G401.6 (cell line): Measurements from ENCODE around the gene CTIF.

Experiments
- FAIRE-seq: peaks from 2 replicates; lab custom pipeline; 2012; peaks lifted over from hg19 to GRCh38; lab: Jason Lieb, UNC

The CTIF gene

GRCh38 chr18:48754993-48755473, 216.2 kb downstream of the CTIF start:
- no peak for FAIRE-seq

- FAIRE-seq: no peak
These were observed 217.8 kb downstream of the CTIF start for GRCh38 chr18:48756511-48757226.

GRCh38 chr18:48757367-48757766, 218.5 kb downstream of the CTIF start:
- FAIRE-seq: no peak

- FAIRE-seq: no peak
These were observed 219.1 kb downstream of the CTIF start for GRCh38 chr18:48757906-48758305.

GRCh38 chr18:48761582-48761981, 222.8 kb downstream of the CTIF start:
- no peak for FAIRE-seq

GRCh38 chr18:48762022-48762421, 223.2 kb downstream of the CTIF start:
- FAIRE-seq: no peak

- no peak for FAIRE-seq
These were observed 224.2 kb downstream of the CTIF start for GRCh38 chr18:48762836-48763718.

- no peak for FAIRE-seq
These were observed 224.9 kb downstream of the CTIF start for GRCh38 chr18:48763719-48764100.

- no peak for FAIRE-seq
These were observed 226.2 kb downstream of the CTIF start for GRCh38 chr18:48765053-48765452.

- no peak for FAIRE-seq
These were observed 227.2 kb downstream of the CTIF start for GRCh38 chr18:48766026-48766425.

- no peak for FAIRE-seq
These were observed 227.7 kb downstream of the CTIF start for GRCh38 chr18:48766487-48766886.

- no peak for FAIRE-seq
These were observed 228.4 kb downstream of the CTIF start for GRCh38 chr18:48767090-48767690.

GRCh38 chr18:48769006-48769636, 230.3 kb downstream of the CTIF start:
- FAIRE-seq: no peak

GRCh38 chr18:48770243-48770642, 231.4 kb downstream of the CTIF start:
- FAIRE-seq: no peak

- FAIRE-seq: no peak
These were observed 233.0 kb downstream of the CTIF start for GRCh38 chr18:48771641-48772375.

GRCh38 chr18:48772457-48772856, 233.6 kb downstream of the CTIF start:
- FAIRE-seq: no peak

GRCh38 chr18:48773821-48774220, 235.0 kb downstream of the CTIF start:
- FAIRE-seq: no peak

GRCh38 chr18:48774941-48775340, 236.1 kb downstream of the CTIF start:
- no peak for FAIRE-seq

- no peak for FAIRE-seq
These were observed 236.7 kb downstream of the CTIF start for GRCh38 chr18:48775372-48776155.

GRCh38 chr18:48776156-48776555, 237.3 kb downstream of the CTIF start:
- no peak for FAIRE-seq

- no peak for FAIRE-seq
These were observed 237.8 kb downstream of the CTIF start for GRCh38 chr18:48776641-48777025.
